H1 (cell line): Measurements from ENCODE around the gene UBALD1. TPM values are rescaled to one million over a fixed set of nuclear protein-coding genes. Genes with fewer than 3 reads are reported as not detected.

Source experiments
- CTCF ChIA-PET: fragments of 300-600 bp; sonication (Branson Sonifier 250); formaldehyde crosslinking; loops from one replicate; lab custom pipeline; 2021; ENCODE audit not compliant: partially characterized antibody; lab: Charles Lee
- POLR2A ChIA-PET: fragments of 300-600 bp; sonication (Branson Sonifier 250); formaldehyde crosslinking; loops from one replicate; lab custom pipeline; 2021; ENCODE audit warnings: inconsistent platforms; ENCODE audit not compliant: partially characterized antibody; lab: Charles Lee
- DNase-seq, 2 experiments: peaks; one replicate each; pipeline versions ENCODE4 v3.0.0 to v3.0.0-alpha.2; 2010 to 2022; ENCODE audit warnings: low spot score in 2 of 2, low read depth in 1 of 2, mixed read lengths in 1 of 2
- FAIRE-seq: peaks from 2 replicates; lab custom pipeline; 2011; peaks lifted over from hg19 to GRCh38; lab: Jason Lieb, UNC
- H2AFZ ChIP-seq: 2 replicates; pipeline ENCODE4 v1.8.1; 2012; ENCODE audit warnings: low read length, inconsistent platforms
- H2AK5ac ChIP-seq: 2 replicates; pipeline ENCODE4 v1.6.1; 2013; ENCODE audit warnings: low read depth, low read length
- H2BK120ac ChIP-seq: replicated peaks from 2 replicates; pipeline ENCODE3; 2013; ENCODE audit warnings: low read depth, low read length, inconsistent platforms
- H2BK12ac ChIP-seq: 2 replicates; pipeline ENCODE4 v1.6.1; 2013; ENCODE audit warnings: low read depth, low read length
- H2BK15ac ChIP-seq: 2 replicates; pipeline ENCODE4 v1.6.1; 2013; ENCODE audit warnings: low read length
- H2BK20ac ChIP-seq: 2 replicates; pipeline ENCODE4 v1.6.1; 2013; ENCODE audit warnings: low read length
- H2BK5ac ChIP-seq: 2 replicates; pipeline ENCODE4 v1.6.1; 2013; ENCODE audit warnings: low read depth, low read length
- H3K14ac ChIP-seq: 2 replicates; pipeline ENCODE4 v1.6.1; 2013; ENCODE audit warnings: inconsistent platforms; ENCODE audit not compliant: insufficient read length
- H3K18ac ChIP-seq: 2 replicates; pipeline ENCODE4 v1.6.1; 2013; ENCODE audit warnings: low read length; ENCODE audit errors: extremely low read depth
- H3K23ac ChIP-seq: 2 replicates; pipeline ENCODE4 v1.6.1; 2013; ENCODE audit warnings: inconsistent platforms; ENCODE audit not compliant: insufficient read length
- H3K23me2 ChIP-seq: 2 replicates; pipeline ENCODE4 v1.6.1; 2013; ENCODE audit warnings: low read depth, low read length
- H3K27ac ChIP-seq: 2 replicates; pipeline ENCODE4 v1.6.1; 2011; ENCODE audit warnings: low read depth, low read length, inconsistent platforms
- H3K27me3 ChIP-seq, 4 experiments: replicated peaks in 1 of 4; 1 replicate in 1 of 4; 2 replicates in 3 of 4; pipeline versions ENCODE4 v1.6.1 to v1.8.1; 2011 to 2013; ENCODE audit warnings: low read length in 3 of 4, mild to moderate bottlenecking in 3 of 4, inconsistent platforms in 2 of 4, mixed read lengths in 2 of 4, moderate library complexity in 1 of 4; ENCODE audit not compliant: control insufficient read depth in 3 of 4, insufficient read depth in 3 of 4; ENCODE audit errors: extremely low read depth in 1 of 4
- H3K36me3 ChIP-seq, 4 experiments: 2 replicates each; pipeline versions ENCODE4 v1.6.1 to v1.8.1; 2011 to 2013; ENCODE audit warnings: mild to moderate bottlenecking in 4 of 4, low read length in 3 of 4, moderate library complexity in 2 of 4, control low read depth in 1 of 4, inconsistent platforms in 1 of 4; ENCODE audit not compliant: insufficient read depth in 4 of 4, control insufficient read depth in 2 of 4
- H3K4ac ChIP-seq: replicated peaks from 2 replicates; pipeline ENCODE3; 2013; ENCODE audit warnings: low read length, low read depth, mixed read lengths, inconsistent platforms; ENCODE audit not compliant: insufficient read length
- H3K4me1 ChIP-seq, 4 experiments: replicated peaks in 1 of 4; 1 replicate in 1 of 4; 2 replicates in 3 of 4; pipeline versions ENCODE4 v1.6.1 to v1.8.1; 2011 to 2013; ENCODE audit warnings: low read length in 3 of 4, inconsistent platforms in 2 of 4, mixed read lengths in 1 of 4; ENCODE audit not compliant: insufficient read depth in 4 of 4, control insufficient read depth in 3 of 4
- H3K4me2 ChIP-seq, 2 experiments: 2 replicates each; pipeline versions ENCODE4 v1.6.1 to v1.8.1; 2011 to 2013; ENCODE audit warnings: low read depth in 2 of 2, low read length in 2 of 2, control low read depth in 1 of 2, inconsistent platforms in 1 of 2, mild to moderate bottlenecking in 1 of 2; ENCODE audit not compliant: insufficient read depth in 1 of 2
- H3K4me3 ChIP-seq, 4 experiments: fragments of 200-600, 300-600 bp in 1 of 4; sonication (generic), shearing (Covaris generic), sonication (Bioruptor Twin) in 1 of 4; 2 replicates each; pipeline versions ENCODE4 v1.5.1 to v1.8.1; 2011 to 2016; ENCODE audit warnings: low read length in 4 of 4, low read depth in 3 of 4, control low read depth in 2 of 4, inconsistent platforms in 2 of 4, mild to moderate bottlenecking in 2 of 4, mixed read lengths in 1 of 4, moderate library complexity in 1 of 4; ENCODE audit not compliant: insufficient read depth in 2 of 4; ENCODE audit errors: extremely low read depth in 1 of 4
- H3K56ac ChIP-seq: replicated peaks from 2 replicates; pipeline ENCODE3; 2013; ENCODE audit warnings: low read depth, mild to moderate bottlenecking, mixed read lengths, low read length, inconsistent platforms; ENCODE audit not compliant: insufficient read length
- H3K79me1 ChIP-seq: 2 replicates; pipeline ENCODE4 v1.6.1; 2013; ENCODE audit warnings: low read depth, low read length, control low read depth
- H3K79me2 ChIP-seq, 2 experiments: 2 replicates each; pipeline versions ENCODE4 v1.6.1 to v1.8.1; 2012 to 2013; ENCODE audit warnings: low read length in 2 of 2, mild to moderate bottlenecking in 2 of 2, inconsistent platforms in 1 of 2; ENCODE audit not compliant: insufficient read depth in 2 of 2, control insufficient read depth in 1 of 2
- H3K9ac ChIP-seq, 4 experiments: replicated peaks in 1 of 4; 1 replicate in 1 of 4; 2 replicates in 3 of 4; pipeline versions ENCODE4 v1.6.1 to v1.8.1; 2011 to 2013; ENCODE audit warnings: low read depth in 3 of 4, low read length in 3 of 4, control low read depth in 2 of 4, mild to moderate bottlenecking in 2 of 4, moderate library complexity in 2 of 4, inconsistent platforms in 1 of 4; ENCODE audit errors: extremely low read depth in 1 of 4
- H3K9me3 ChIP-seq, 2 experiments: 2 replicates each; pipeline versions ENCODE4 v1.6.1 to v1.8.1; 2012 to 2013; ENCODE audit warnings: mild to moderate bottlenecking in 2 of 2, moderate library complexity in 2 of 2, control low read depth in 1 of 2, inconsistent platforms in 1 of 2, low read depth in 1 of 2, low read length in 1 of 2, mixed read lengths in 1 of 2; ENCODE audit not compliant: insufficient read depth in 2 of 2
- H4K20me1 ChIP-seq, 2 experiments: replicated peaks in 1 of 2; 2 replicates each; pipeline versions ENCODE3 to v1.8.1; 2011 to 2013; ENCODE audit warnings: inconsistent platforms in 2 of 2, low read length in 2 of 2, mild to moderate bottlenecking in 1 of 2; ENCODE audit not compliant: insufficient read depth in 2 of 2, control insufficient read depth in 1 of 2
- H4K5ac ChIP-seq: 2 replicates; pipeline ENCODE4 v1.6.1; 2013; ENCODE audit warnings: low read length, low read depth, mixed read lengths, inconsistent platforms; ENCODE audit not compliant: insufficient read length
- H4K8ac ChIP-seq: 2 replicates; pipeline ENCODE4 v1.8.0; 2013; ENCODE audit warnings: mild to moderate bottlenecking, moderate library complexity, low read length, inconsistent platforms; ENCODE audit not compliant: insufficient read depth; ENCODE audit errors: extremely low read depth
- H4K91ac ChIP-seq: replicated peaks from 2 replicates; pipeline ENCODE3; 2013; ENCODE audit warnings: low read length, mixed read lengths, inconsistent platforms; ENCODE audit not compliant: insufficient read length
- EGR1 ChIP-seq: IDR thresholded peaks from 2 replicates; pipeline ENCODE4 v1.6.1; 2011; ENCODE audit warnings: low read depth, low read length, borderline replicate concordance
- NANOG ChIP-seq: IDR thresholded peaks from 2 replicates; pipeline ENCODE4 v1.6.1; 2011; ENCODE audit warnings: low read length, low read depth, mild to moderate bottlenecking, inconsistent platforms; ENCODE audit not compliant: insufficient read depth, poor library complexity, severe bottlenecking
- POLR2A ChIP-seq, 2 experiments: IDR thresholded peaks; 1 replicate in 1 of 2; 2 replicates in 1 of 2; pipeline ENCODE4 v1.6.1; 2011; ENCODE audit warnings: low read depth in 2 of 2, low read length in 2 of 2, mild to moderate bottlenecking in 2 of 2; ENCODE audit errors: control extremely low read depth in 1 of 2
- RBBP5 ChIP-seq: IDR thresholded peaks from 2 replicates; pipeline ENCODE4 v1.7.1; 2012; ENCODE audit warnings: low read depth, mild to moderate bottlenecking, inconsistent platforms, low read length, moderate library complexity, borderline replicate concordance
- WGBS, 2 experiments: shearing (Covaris generic) in 1 of 2; methylation state at CpG; one replicate each; pipeline versions ENCODE4 v1.1.6 to v1.1.7; 2013 to 2015; ENCODE audit warnings: low lambda C conversion rate in 2 of 2, mixed read lengths in 2 of 2, inconsistent platforms in 1 of 2, low coverage in 1 of 2, missing lambda C conversion rate in 1 of 2; ENCODE audit not compliant: insufficient replicate concordance in 2 of 2, insufficient coverage in 1 of 2, insufficient read length in 1 of 2; ENCODE audit errors: extremely low coverage in 1 of 2, missing lambda C conversion rate in 1 of 2; 5-methylcytosine and 5-hydroxymethylcytosine counted together
- polyA plus RNA-seq, 7 experiments: library from polyadenylated mRNA; depleted of rRNA in 3 of 7; stranded (reverse) in 5 of 7; unstranded in 2 of 7; fragments of >200 nt in 5 of 7; fragments of 200-250 nt in 2 of 7; gene quantifications; 1 replicate in 5 of 7; 2 replicates in 1 of 7; 4 replicates in 1 of 7; pipeline versions ENCODE4 v1.2.1 to v1.2.3, GENCODE V29; 2011 to 2013; ENCODE audit warnings: missing spikeins in 2 of 7, mixed read lengths in 2 of 7
- total RNA-seq: library from RNA; stranded (reverse); fragmentation: NEBNext Ultra II Directional; extraction: Animal tissue kit (Norgen Biotek cat#: 25700); gene quantifications from 2 replicates; pipeline ENCODE4 v1.2.1, GENCODE V29; 2021

Gene UBALD1
- total and polyA plus RNA-seq, 2 of the 8 experiments (the other 6 are each of a cell fraction or from before 2014, with no cell fraction given): 28.6 to 62.0 TPM

GRCh38 chr16:4613636-4614570 is 785 bp downstream of the UBALD1 start:
- CTCF ChIA-PET: interaction anchor here (0.6 to 2.6 kb wide), 14 partner anchors 10 to 108 kb away, joined by 3 to 11 read pairs (median 4); no protein-coding TSS in a partner anchor
- H2AFZ ChIP-seq: no peak overlapping the region
- no peak for FAIRE-seq
- no peak for TF ChIP-seq RBBP5
- TF ChIP-seq NANOG: no peak
- TF ChIP-seq EGR1: 0 out of 2 replicates have a peak, but pooled peaks have one; percentile 18
- TF ChIP-seq POLR2A (IDR thresholded peaks at IDR 0.05; ENCODE audit: control extremely low read depth in 1 of 2, low read depth in 2 of 2, low read length in 2 of 2): peak in 1 of 2 experiments; percentile 60; a peak in 2 of 3 replicates

More at GRCh38 chr16:4613636-4614570, 785 bp downstream of the UBALD1 start:
- peak overlapping the region; percentile 83 to 87 (median 85) for H3K4me3 ChIP-seq
- H2BK12ac ChIP-seq: peak overlapping the region; percentile 77; the same call in 1 of the 2 replicates
- 3% methylated on average over 47 of the region's 92 CpGs; no CpG with 5 or more reads in 1 of the 2 experiments for WGBS, 2 experiments
- peak overlapping the region; percentile 97 for H2BK5ac ChIP-seq
- peaks cover 13 to 45% of the 10 kb centered on the region in 2 experiments; a peak in 3 of 4 replicates for H3K79me2 ChIP-seq
- H2BK15ac ChIP-seq: peak overlapping the region; percentile 65; the same call in 1 of the 2 replicates
- no peak overlapping the region; the same call in 1 of the 2 replicates for H2AK5ac ChIP-seq
- no peak overlapping the region for H4K5ac ChIP-seq
- peak overlapping the region; percentile 91 for H3K27ac ChIP-seq
- peak overlapping the region; percentile 55 for H3K18ac ChIP-seq
- peaks cover 9% of the 10 kb centered on the region; the same call in 1 of the 2 replicates for H3K79me1 ChIP-seq
- peaks cover 0 to 8% (median 3%) of the 10 kb centered on the region in 4 experiments; a peak in 2 of 8 replicates for H3K36me3 ChIP-seq
- H3K23me2 ChIP-seq: peaks cover 12% of the 10 kb centered on the region
- no peak for DNase-seq
- no peak overlapping the region for H3K14ac ChIP-seq
- H3K56ac ChIP-seq: peak overlapping the region; percentile 82
- no peaks in the 10 kb centered on the region for H3K27me3 ChIP-seq
- peak overlapping the region; percentile 65 for H3K4ac ChIP-seq
- peak overlapping the region; percentile 95 to 97 for H3K4me2 ChIP-seq
- H3K9ac ChIP-seq: peak overlapping the region; percentile 86 to 97 (median 94)
- no peaks in the 10 kb centered on the region for H3K9me3 ChIP-seq
- POLR2A ChIA-PET: interaction anchor here (0.5 to 13.3 kb wide), 17 partner anchors 9 to 239 kb away, joined by 3 to 126 read pairs (median 4); partner anchors contain the start of genes MGRN1 and ZNF500
- peaks cover 0 to 49% (median 35%) of the 10 kb centered on the region in 4 experiments; a peak in 6 of 7 replicates for H3K4me1 ChIP-seq
- H2BK20ac ChIP-seq: no peak overlapping the region
- peak overlapping the region; percentile 99 for H4K8ac ChIP-seq
- H4K91ac ChIP-seq: peak overlapping the region; percentile 97
- peaks cover 10 to 21% of the 10 kb centered on the region in 2 experiments for H4K20me1 ChIP-seq
- H3K23ac ChIP-seq: no peak overlapping the region
- H2BK120ac ChIP-seq: peak overlapping the region; percentile 64
